Measurements from ENCODE around the gene TICAM1. TPM values are rescaled to one million over a fixed set of nuclear protein-coding genes. Genes with fewer than 3 reads are reported as not detected.
A peak's percentile ranks its signal among the peaks of the same experiment; 100 is the strongest.

TICAM1 gene
- total and polyA plus RNA-seq, 2 donors from 2014 or later: 9.9 to 23.0 TPM

DNA sequence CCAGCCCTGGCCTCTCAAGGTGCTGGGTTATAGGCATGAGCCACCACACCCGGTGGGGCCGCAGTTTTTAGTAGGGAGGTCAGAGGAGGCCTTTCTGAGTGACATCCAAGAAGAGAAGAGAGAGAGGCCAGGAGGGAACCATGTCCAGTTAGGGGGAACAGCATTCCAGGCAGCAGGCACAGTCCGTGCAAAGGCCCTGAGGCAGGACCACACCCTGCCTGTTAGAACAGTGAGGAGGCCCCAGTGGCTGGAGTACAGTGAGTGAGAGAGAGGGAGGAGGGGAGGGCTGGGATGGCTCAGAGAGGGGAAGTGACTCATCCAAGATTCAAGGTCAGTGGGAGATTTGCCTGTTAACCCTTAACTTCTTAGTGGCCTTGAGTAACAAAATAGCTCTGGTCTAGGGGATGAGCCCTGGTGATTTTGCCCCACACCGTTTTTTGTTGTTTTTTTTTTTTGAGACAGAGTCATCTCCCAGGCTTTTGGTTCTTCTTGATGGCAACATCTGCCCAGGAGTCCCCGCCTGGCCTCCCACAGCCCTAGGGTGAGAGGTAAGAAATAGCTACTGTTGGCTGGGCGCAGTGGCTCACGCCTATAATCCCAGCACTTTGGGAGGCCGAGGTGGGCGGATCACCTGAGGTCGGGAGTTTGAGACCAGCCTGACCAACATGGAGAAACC, 38.7 kb upstream of the TICAM1 start:
- no peaks in the 10 kb centered on the region for H3K27me3 ChIP-seq (ENCODE audit: control insufficient read depth, insufficient read depth, low read length)
- no peak overlapping the region for H3K9ac ChIP-seq (ENCODE audit: low read length in 3 of 3)
- peaks cover 0 to 8% (median 8%) of the 10 kb centered on the region in 3 donors for H3K4me1 ChIP-seq (ENCODE audit: control insufficient read depth in 2 of 3, insufficient read depth in 2 of 3, low read depth in 1 of 3, low read length in 3 of 3)
- H3K4me3 ChIP-seq (ENCODE audit: low read length in 3 of 3): no peak overlapping the region
- DNase-seq (no peak), FAIRE-seq (no peak)
- no peaks in the 10 kb centered on the region for H3K9me3 ChIP-seq (ENCODE audit: control insufficient read depth in 2 of 3, insufficient read depth in 1 of 3, low read length in 3 of 3)
- intact Hi-C loops (cut with DNase I): loop anchor here (5.0 kb wide), 1 partner anchor 162 kb away; no protein-coding TSS in a partner anchor
- no peak overlapping the region for H3K27ac ChIP-seq (ENCODE audit: low read depth in 2 of 2, low read length in 2 of 2)
- no peaks in the 10 kb centered on the region for H3K36me3 ChIP-seq (ENCODE audit: control insufficient read depth in 2 of 3, insufficient read depth in 3 of 3, low read length in 3 of 3)
- TF ChIP-seq, protein P1, sequence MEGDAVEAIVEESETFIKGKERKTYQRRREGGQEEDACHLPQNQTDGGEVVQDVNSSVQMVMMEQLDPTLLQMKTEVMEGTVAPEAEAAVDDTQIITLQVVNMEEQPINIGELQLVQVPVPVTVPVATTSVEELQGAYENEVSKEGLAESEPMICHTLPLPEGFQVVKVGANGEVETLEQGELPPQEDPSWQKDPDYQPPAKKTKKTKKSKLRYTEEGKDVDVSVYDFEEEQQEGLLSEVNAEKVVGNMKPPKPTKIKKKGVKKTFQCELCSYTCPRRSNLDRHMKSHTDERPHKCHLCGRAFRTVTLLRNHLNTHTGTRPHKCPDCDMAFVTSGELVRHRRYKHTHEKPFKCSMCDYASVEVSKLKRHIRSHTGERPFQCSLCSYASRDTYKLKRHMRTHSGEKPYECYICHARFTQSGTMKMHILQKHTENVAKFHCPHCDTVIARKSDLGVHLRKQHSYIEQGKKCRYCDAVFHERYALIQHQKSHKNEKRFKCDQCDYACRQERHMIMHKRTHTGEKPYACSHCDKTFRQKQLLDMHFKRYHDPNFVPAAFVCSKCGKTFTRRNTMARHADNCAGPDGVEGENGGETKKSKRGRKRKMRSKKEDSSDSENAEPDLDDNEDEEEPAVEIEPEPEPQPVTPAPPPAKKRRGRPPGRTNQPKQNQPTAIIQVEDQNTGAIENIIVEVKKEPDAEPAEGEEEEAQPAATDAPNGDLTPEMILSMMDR (IDR thresholded peaks at IDR 0.05; ENCODE audit: borderline replicate concordance, extremely low read depth, insufficient read depth): no peak

DNA sequence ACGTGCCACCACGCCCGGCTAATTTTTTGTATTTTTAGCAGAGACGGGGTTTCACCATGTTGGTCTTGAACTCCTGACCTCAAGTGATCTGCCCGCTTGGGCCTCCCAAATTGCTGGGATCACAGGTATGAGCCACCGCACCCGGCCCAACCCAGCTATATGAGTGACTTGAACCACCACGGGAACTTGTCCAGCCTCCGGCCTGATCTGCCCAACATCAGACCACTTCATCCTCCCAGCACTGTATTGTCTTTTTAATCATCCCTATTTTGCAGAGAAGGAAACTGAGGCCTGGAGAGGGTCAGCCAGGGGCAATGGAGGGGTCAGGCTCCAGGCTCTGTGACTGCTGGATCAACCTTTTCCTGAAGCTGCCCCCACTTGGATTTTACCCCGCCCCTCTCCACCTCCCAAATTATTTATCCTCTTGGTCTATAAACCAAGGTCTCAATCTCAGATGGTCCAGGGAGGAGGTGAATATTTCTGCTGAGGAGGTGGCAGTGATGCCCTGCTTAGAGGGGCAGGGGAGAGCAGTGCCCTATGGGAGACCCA, 36.8 kb upstream of the TICAM1 start:
- Histone ChIP-seq H3K27me3 (ENCODE audit: control insufficient read depth, insufficient read depth, low read length) (no peaks in the 10 kb centered on the region), H3K9ac (ENCODE audit: low read length in 3 of 3) (no peak overlapping the region), H3K4me1 (ENCODE audit: control insufficient read depth in 2 of 3, insufficient read depth in 2 of 3, low read depth in 1 of 3, low read length in 3 of 3) (peaks cover 0 to 8% (median 8%) of the 10 kb centered on the region in 3 donors), H3K4me3 (ENCODE audit: low read length in 3 of 3) (no peak overlapping the region), H3K27ac (ENCODE audit: low read depth in 2 of 2, low read length in 2 of 2) (no peak overlapping the region), H3K9me3 (ENCODE audit: control insufficient read depth in 2 of 3, insufficient read depth in 1 of 3, low read length in 3 of 3) (no peaks in the 10 kb centered on the region), H3K36me3 (ENCODE audit: control insufficient read depth in 2 of 3, insufficient read depth in 3 of 3, low read length in 3 of 3) (no peaks in the 10 kb centered on the region)
- DNase-seq (no peak), FAIRE-seq (no peak)
- TF ChIP-seq, protein P1 (IDR thresholded peaks at IDR 0.05; ENCODE audit: borderline replicate concordance, extremely low read depth, insufficient read depth): no peak
- intact Hi-C loops (cut with DNase I): no loop called here

DNA sequence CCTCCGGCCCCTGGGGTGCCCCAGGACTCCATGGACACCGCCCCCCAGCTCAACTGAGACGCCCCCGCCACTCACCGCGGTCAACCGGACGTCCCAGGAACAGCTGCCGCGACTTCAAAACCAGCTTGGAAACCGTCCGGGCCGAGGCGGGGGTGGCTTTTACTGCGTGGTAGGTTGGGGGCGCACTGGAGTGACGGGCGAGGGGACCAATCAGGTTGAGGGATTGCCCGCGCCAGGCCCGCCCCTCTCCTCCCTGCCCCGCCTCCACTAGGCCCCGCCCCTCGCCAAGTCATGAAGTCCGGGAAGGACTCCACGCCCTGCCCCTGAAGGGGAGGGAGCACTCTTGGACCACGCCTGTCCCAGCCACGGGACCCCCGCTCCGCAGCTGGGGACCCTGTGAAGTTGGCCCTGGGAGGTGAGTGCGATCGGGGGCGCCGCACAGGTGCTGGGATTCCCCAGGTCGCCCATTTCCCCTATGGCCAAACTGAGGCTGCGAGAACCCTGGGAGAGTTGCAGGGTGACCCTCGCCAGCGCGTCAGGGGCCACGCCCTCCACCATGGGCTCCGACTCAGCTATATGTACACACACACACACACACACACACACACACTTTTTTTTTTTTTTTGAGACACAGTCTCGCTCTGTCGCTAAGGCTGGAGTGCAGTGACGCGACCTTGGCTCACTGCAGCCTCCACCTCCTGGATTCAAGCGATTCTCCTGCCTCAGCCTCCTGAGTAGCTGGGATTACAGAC, 36.2 kb upstream of the TICAM1 start, which contains the start of gene PLIN3:
Gene PLIN3 (minus strand): TSS at position 134 of the 752 bp plus-strand sequence. CDS start 6,273 bp downstream, outside the sequence.
- TF ChIP-seq, protein P1 (IDR thresholded peaks at IDR 0.05; ENCODE audit: borderline replicate concordance, extremely low read depth, insufficient read depth): no peak
- Histone ChIP-seq H3K27ac (ENCODE audit: low read depth in 2 of 2, low read length in 2 of 2) (peak within 1 kb of the TSS; percentile 41 to 55), H3K9ac (ENCODE audit: low read length in 3 of 3) (peak within 1 kb of the TSS; percentile 32 to 82 (median 72)), H3K27me3 (ENCODE audit: control insufficient read depth, insufficient read depth, low read length) (no peaks in the 10 kb centered on the region), H3K36me3 (ENCODE audit: control insufficient read depth in 2 of 3, insufficient read depth in 3 of 3, low read length in 3 of 3) (no peaks in the 10 kb centered on the region), H3K9me3 (ENCODE audit: control insufficient read depth in 2 of 3, insufficient read depth in 1 of 3, low read length in 3 of 3) (no peaks in the 10 kb centered on the region), H3K4me3 (ENCODE audit: low read length in 3 of 3) (peak within 1 kb of the TSS; percentile 58 to 71 (median 68)), H3K4me1 (ENCODE audit: control insufficient read depth in 2 of 3, insufficient read depth in 2 of 3, low read depth in 1 of 3, low read length in 3 of 3) (peaks cover 0 to 8% (median 8%) of the 10 kb centered on the region in 3 donors)
- FAIRE-seq (no peak), DNase-seq (peak; percentile 95 to 99 (median 98))
- intact Hi-C loops (cut with DNase I): no loop called here
